NOMO-1 treated with DMSO at 0.1 percent for 48 hours (cell line): Measurements from ENCODE around the gene PTPRG.

ENCODE experiments used
- DNase-seq: peaks from one replicate; lab custom pipeline; 2025; ENCODE audit not compliant: unreplicated experiment; lab: John Stamatoyannopoulos, UW

The PTPRG gene

DNA sequence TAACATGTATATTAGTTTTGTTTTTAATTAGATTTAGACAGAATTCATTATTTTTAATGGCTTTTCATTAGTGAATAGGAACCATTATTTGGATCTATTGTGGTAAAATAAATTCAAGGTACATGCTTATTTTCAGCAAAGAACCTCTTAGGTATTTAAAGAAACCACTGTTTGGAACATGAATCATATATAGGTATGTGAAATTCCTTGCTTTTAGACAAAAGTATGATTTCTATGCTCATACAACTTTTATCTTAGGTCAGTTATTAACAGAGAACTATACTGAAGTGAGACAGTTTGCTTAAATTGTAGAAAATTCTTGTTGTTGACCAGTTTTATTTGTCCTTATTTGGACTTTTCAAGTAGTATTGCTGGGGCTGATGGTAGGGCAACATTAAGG, 422.1 kb downstream of the PTPRG start:
- no peak for DNase-seq

- no peak for DNase-seq
These were observed 423.6 kb downstream of the PTPRG start for GRCh38 chr3:61985020-61985419.

DNA sequence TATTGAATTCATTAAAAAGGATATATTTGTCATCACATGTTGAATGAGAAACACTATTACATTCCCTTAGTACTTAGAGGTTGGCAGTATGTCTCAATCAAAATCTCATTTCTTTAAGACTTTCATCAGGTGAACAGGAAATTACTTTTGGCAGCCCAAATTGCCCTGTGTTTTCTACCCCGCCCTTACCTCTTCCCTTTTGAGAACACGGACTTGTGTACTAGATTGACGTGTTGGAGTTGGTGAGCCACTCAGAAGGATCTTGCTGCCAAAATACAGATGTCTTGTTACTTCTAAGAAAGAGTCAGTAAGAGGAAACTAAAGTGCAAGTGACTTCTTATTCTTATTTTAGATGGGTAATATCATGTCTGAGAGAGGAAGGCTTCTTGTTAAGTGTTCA, 425.1 kb downstream of the PTPRG start:
- DNase-seq: no peak

GRCh38 chr3:61989681-61990080, 428.3 kb downstream of the PTPRG start:
- no peak for DNase-seq

DNA sequence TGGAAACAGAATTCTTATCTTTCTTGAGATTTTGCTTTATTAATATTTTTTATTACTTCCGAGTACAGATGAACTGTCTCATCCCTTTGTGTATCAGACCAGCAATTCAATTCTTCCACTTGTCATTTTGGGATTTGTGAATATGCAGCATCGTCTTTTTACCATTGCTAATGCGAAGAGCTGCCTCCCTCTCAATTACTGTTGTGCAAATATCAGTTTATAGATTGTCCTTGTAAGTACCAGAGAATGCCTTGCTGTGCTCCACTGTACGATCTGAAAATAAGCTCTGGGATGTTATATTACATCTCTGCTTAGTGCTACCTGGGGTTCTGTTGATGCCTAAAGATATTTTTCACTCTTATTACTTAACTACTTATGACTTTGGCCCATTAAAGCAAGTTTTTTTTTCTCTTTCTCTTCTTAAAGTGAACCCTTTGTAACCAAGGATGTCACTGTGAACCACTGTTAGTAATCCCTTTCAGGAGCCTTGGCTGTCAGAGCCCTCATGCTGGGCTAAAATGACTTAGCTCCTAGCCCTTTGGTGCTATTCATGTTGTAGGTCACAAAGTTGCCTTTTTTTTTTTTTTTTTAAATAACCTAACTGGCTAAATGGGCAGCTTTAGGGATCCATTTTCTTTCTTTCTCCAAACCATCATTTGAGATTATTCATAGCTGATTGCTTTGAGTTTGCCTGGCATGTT, 429.1 kb downstream of the PTPRG start:
- DNase-seq: no peak

DNA sequence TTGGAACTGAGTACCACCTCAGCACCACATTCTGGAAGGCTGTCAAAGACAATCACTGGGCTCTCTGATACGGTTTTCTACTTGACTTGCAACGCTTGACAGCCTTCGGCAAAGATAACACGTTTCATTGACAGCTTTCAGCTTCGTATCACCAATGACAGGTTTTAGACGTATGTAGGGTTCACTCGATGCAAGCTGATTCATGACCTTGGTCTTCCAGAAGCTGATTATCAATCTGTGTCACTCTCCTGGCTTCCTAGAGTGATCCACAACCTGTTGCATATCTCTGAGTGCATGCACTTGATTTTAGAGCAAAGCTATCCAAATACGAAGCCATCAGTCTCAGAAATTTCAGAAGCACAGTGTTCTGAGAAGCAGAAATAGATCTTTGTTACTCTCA, 430.3 kb downstream of the PTPRG start:
- no peak for DNase-seq

GRCh38 chr3:61996366-61996765, 435.0 kb downstream of the PTPRG start:
- DNase-seq: no peak

DNA sequence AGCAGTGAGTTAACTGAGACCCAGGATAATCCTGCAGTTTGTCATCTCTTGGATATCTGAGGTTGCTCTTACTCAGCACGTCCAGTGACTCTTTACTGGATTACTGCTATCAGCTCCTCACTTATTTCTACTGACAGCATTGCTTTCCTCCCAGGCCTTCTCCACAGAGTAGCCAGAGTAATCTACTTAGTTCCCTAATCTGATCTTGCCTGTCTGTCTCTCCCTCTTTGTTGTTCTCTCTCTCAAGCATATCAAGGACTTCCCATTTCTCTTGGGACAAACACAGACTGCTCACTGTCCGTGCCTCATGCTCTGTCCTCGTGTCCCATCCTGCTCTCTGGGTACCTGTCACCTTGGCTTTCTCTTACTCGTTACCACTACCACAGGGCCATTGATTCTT, 435.7 kb downstream of the PTPRG start:
- no peak for DNase-seq

DNA sequence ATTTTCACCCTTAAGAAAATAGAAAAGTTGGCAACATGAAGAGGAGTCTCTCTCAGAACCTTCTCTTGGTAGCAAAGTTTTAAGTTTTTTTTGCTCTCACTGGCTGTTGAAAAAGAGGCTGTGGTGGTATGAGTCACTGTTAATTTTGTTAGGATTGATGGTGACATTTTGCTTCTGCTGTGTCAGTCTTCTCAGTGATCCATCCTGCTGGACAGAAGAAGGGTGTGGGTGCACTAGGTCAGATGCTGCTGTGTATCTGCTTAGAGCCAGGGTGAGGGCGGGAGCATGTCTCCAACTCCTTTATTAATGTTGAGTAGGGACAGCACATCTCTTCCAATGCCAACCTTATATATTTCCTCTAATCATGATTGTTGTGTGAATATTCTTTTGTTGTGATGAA, 442.5 kb downstream of the PTPRG start:
- no peak for DNase-seq

- DNase-seq: no peak
These were observed 445.7 kb downstream of the PTPRG start for GRCh38 chr3:62007036-62007435.

DNA sequence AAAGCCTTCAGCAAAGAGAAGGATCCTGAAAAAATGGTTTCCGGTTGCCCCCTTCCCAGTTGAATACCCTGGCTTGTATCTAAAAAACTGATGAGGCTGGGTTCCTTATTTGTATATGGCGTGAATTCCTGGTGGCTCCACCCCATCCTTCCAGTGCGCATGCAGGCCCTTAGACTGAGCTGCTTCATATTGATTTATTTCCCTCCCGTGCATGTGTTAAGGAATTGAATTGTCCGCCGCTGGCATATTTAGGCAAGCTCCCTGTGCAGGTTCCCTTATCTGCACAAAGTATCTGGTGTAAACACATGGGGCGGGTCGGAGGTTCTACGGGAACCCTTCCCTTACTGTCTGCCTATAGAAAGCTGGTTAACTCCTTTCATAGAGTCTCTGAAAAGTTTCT, 449.6 kb downstream of the PTPRG start:
- DNase-seq: no peak

DNA sequence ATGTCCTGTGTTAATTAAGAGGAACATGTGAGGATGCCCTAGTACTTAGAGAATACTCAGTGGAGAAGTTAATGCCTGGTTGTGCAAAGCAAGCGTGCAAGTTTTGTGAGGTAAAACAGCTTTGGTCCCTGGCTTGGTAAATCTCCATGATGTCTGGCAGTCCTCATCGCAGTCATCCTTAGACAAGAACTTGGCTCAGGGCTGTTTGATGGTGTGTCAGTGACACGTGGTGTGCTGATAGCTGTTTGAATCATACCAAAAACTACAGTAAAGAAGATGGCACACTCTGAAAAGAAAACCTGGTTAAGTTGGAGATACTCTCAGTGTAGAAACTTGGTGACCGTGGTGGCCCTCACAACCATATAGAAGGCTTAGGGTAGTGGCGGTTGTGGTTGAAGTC, 450.3 kb downstream of the PTPRG start:
- no peak for DNase-seq

DNA sequence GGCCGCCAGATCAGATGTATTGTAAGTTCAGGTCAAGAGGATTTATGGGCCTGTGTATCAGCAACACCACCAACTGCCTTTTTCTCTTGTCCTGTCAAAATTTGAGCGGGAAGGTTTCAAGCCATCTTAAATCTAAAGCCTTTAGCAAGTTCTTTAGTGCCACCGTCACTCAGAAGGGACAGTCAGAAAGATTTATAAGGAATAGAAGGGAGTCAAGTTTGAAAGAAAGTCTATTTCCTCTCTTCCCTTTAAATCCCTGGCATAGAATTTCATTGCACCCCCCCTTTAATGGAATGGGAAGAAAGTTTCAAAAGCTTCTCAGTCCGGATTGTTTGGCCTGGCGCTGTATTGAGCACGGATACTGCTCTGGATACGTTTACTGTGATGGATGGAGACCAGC, 452.6 kb downstream of the PTPRG start:
- DNase-seq: no peak

DNA sequence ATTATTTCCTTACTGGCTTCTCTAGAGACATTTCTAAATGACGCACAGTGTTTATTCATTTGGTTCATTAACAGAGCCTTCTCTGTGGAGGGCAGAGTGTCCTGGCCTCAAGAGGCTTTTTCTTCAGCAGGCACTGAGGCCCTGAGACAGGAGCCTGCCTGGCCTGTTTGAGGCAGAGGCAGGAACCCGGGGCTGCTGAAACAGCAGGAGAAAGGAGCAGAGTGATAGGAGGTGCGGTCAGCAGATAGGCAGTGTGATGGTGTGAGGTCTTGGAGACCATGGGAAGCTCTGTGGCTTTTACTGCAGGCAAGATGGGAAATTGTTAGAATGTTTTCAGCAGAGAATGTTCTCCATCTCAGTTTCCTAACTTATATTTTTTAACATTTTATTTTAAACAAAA, 453.7 kb downstream of the PTPRG start:
- DNase-seq: no peak

DNA sequence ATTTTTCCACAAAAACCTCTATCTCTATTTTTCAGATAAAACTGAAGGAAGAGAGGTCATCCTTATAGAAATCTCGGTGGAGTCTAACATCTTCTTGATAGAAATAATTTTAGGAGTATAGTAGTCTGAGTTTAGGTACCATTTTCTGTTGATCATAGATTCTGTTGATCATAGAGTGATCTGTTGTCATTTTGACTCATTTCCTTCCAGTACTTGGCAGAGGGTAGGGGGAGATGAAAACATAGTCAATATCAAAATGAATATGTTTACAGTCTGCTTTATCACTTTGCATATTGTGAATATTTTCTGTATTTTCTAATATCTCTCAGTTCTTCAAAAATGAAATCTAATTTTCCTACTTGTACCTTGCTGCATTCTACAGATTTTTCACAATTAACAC, 458.5 kb downstream of the PTPRG start:
- no peak for DNase-seq

DNA sequence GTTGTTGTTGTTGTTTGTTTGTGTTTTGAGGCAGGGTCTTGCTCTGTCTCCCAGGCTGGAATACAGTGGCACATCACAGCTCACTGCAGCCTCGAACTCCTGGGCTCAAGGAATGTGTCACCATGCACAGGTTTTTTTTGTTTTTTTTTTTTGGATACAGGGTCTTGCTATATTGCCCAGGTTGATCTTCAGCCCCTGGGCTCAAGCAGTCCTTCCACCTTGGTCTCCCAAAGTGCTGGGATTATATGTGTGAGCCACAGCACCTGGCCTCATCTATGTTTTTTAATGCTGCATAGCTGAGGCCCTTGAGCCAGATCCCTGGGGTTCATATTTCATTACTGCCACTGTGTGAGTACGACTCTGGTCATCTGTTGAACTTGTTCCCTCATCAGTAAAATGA, 459.3 kb downstream of the PTPRG start:
- DNase-seq: no peak

DNA sequence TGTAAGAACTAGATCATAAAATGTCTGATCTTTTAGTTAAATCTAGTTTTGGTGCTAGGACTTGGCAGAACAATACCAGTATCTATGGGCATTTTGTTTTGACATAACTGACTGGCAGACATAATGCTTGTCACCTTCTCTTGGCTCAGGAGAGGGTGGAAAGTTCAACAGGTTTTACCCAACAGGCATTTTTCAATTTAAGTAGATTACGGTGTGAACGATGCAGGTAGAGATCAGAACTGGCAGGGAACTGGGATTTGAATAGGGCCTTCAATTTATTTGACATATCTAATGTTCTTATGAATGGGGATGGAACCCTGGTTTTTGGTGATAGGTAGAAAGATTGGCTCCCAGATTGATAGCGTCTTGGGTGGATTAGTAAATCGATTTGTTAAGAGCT, 460.9 kb downstream of the PTPRG start:
- DNase-seq: no peak

DNA sequence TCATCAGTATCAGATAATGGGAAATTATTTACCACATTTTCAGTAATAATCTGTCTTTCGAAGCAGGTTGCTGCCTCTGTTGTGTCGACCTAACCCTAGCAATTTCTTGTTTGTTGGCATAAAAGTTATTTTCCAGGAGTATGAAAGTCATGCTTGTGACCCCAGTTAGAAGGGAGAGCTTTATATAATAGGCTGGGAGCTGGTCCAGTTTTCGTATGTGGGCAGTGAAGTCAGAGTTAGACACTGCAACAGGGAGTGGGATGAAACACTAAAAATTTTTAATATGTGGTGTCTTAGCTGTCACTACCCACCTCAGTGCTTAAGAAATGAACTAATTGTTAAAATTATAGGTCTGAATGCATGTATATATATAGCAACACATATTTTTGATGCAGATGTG, 463.5 kb downstream of the PTPRG start:
- DNase-seq: no peak

DNA sequence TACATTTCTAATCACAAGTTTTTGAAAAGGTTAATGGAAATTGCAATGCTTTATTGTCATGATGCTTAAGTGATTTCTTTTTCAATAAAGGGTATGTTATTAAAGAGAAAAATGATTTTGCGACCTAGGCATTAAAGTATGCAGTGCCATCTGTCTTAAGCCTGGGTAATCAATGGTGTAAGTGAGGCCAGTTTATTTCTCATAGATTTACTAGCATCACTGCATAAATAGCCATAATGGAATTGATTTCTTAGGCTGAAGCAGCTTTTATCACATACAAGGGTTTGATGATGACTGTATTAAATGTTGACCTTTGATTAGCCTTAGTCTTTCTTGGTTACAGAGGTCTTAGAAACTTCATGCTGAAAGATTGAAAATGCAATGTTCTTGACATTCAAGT, 464.5 kb downstream of the PTPRG start:
- DNase-seq: no peak

GRCh38 chr3:62027241-62027640, 465.9 kb downstream of the PTPRG start:
- DNase-seq: no peak

DNA sequence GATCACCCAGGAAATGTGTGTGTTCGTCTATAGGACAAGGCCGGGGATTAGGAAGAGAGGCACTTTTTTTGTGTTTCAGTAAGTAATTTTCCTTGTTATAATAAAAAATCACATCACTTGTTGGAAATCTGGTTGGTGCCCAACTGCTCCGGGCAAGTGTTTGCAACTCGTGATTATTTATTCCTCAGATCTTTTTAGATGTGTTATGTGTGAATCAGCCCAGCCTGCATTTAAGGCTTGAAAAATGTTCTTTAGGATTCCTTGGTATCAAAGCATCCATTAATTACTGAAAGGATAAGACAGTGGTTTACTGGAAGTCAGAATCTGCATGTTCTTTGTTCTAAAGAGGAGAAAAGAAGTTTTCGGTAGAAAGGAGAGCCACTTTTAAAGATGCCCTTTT, 466.4 kb downstream of the PTPRG start:
- DNase-seq: no peak

DNA sequence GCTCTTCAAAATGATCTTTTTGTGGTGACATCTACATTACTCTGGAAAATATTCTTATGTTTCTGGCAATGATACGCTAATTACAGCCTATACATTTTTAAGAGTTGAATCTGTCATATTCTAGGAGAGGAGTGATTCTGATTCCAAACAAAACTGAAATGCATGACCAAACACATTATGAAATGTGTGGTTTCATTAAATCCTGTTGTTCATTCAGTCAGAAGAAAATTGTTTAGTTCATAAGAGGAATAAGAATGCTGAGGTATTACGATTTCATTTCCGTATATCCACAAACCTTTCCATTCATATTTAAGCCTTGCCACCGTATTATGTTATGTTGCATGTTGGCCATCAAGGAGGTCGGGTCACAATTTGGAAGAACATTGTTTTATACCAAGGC, 466.9 kb downstream of the PTPRG start:
- DNase-seq: no peak

DNA sequence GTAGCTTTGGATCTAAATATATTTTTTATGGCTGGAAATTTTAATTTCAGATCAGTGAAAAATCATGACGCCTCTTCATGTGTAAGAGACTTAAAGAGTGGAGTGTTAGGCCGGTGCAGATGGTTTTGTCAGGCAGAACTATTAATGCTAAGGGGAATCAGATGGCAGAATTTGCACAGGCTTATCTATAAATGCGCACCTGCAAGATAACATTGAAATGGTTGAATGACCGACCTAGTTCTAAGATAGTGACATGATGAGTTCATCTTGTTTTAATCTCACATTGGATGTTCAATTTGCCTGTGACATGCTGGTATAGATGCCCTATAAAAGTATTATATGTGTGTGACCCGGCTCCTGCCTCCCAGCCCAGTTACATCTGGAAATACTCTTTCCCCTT, 471.4 kb downstream of the PTPRG start:
- DNase-seq: no peak
